Tibial artery (tissue), 4 donors: Measurements from ENCODE around the gene MLLT10.

Experiments used
- DNase-seq, 2 donors: peaks; one replicate each; pipeline ENCODE4 v3.0.0-alpha.2; 2019
- H3K27ac ChIP-seq, 2 donors: fragments of 200-600 bp; sonication (generic) in 1 of 2; 1 replicate in 1 of 2; 2 replicates in 1 of 2; pipeline ENCODE4 v1.5.1; 2018 to 2019; ENCODE audit warnings: mild to moderate bottlenecking in 1 of 2
- H3K27me3 ChIP-seq, 2 donors: fragments of 200-600 bp; sonication (generic) in 1 of 2; one replicate each; pipeline versions ENCODE4 v1.5.1 to v1.6.0; 2016 to 2019
- H3K36me3 ChIP-seq, 3 donors: fragments of 200-600 bp; sonication (generic) in 2 of 3; one replicate each; pipeline ENCODE4 v1.5.1; 2016 to 2019; ENCODE audit warnings: mild to moderate bottlenecking in 2 of 3
- H3K4me1 ChIP-seq, 4 donors: fragments of 200-600 bp; sonication (generic) in 2 of 4; 1 replicate in 3 of 4; 2 replicates in 1 of 4; pipeline ENCODE4 v1.5.1; 2016 to 2019
- H3K4me3 ChIP-seq, 2 donors: fragments of 200-600 bp; sonication (generic) in 1 of 2; 1 replicate in 1 of 2; 2 replicates in 1 of 2; pipeline ENCODE4 v1.5.1; 2018 to 2019; ENCODE audit warnings: mild to moderate bottlenecking in 2 of 2
- H3K9me3 ChIP-seq, 3 donors: fragments of 200-600 bp; sonication (generic) in 1 of 3; one replicate each; pipeline ENCODE4 v1.5.1; 2016 to 2019
- CTCF ChIP-seq, 2 experiments: fragments of 200-600 bp in 1 of 2; fragments of 450-650 bp in 1 of 2; IDR thresholded peaks; one replicate each; pipeline ENCODE4 v1.5.1; 2017 to 2019; ENCODE audit warnings: antibody characterized with exemption in 2 of 2, mild to moderate bottlenecking in 1 of 2, moderate library complexity in 1 of 2
- intact Hi-C: fragments of 100-400 bp; cut with DNase I; formaldehyde crosslinking; loops from one replicate; pipeline ENCODE4 v1.15.0; 2023; ENCODE audit warnings: low total_unique reads

The MLLT10 gene

DNA sequence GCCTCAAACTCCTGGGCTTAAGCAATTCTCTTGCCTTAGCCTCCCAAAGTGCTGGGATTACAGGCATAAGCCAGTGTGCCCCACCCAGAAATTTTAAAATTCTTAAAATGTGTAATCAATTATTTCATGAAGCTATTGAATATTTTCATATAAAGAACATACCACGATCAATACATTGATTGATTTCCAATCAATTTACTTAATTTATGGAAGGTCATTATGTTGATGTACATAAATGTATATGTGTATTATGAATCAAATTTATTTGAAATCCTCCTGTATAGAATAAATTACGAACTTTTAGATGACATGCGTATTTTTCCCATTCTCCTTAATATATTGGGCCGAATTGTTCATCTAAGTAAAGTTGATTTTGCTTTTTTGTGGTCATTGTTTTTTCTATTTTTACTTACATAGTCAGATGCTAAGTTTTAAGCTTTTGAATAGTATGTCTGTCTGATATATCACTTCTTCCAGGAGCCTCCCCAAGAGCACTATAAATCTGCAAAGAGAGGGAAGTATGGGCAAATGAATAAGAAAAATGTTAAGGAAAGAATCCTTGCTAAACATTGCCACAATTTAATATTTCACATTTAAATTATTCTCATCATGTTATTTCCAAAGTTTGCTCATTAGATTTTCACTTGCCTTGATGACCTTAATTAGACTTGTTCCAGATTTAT lies 43.9 kb upstream of the MLLT10 start:
- intact Hi-C loops = loop anchor here (10.0 kb wide), 3 partner anchors 195 to 1505 kb away; partner anchors contain the start of gene DNAJC1
- Histone ChIP-seq H3K36me3 (no peaks in the 10 kb centered on the region), H3K9me3 (no peaks in the 10 kb centered on the region), H3K4me3 (no peak overlapping the region), H3K4me1 (peaks cover 0 to 13% (median 12%) of the 10 kb centered on the region in 4 donors), H3K27ac (no peak overlapping the region), H3K27me3 (peaks cover 0 to 15% of the 10 kb centered on the region in 2 donors)
- DNase-seq = no peak
- no peak for TF ChIP-seq CTCF (IDR thresholded peaks at IDR 0.05)

- Histone ChIP-seq H3K27ac (no peak overlapping the region), H3K4me1 (peaks cover 0 to 17% (median 16%) of the 10 kb centered on the region in 4 donors), H3K36me3 (no peaks in the 10 kb centered on the region), H3K9me3 (no peaks in the 10 kb centered on the region), H3K4me3 (no peak overlapping the region), H3K27me3 (peaks cover 0 to 15% of the 10 kb centered on the region in 2 donors)
- TF ChIP-seq CTCF (IDR thresholded peaks at IDR 0.05) = no peak
- intact Hi-C loops = loop anchor here (10.0 kb wide), 3 partner anchors 196 to 1504 kb away; partner anchors contain the start of gene DNAJC1
- no peak for DNase-seq
Observed at GRCh38 chr10:21490711-21491105, 43.3 kb upstream of the MLLT10 start.

- intact Hi-C loops = loop anchor here (10.0 kb wide), 3 partner anchors 198 to 1502 kb away; partner anchors contain the start of gene DNAJC1
- H3K27me3 ChIP-seq = peaks cover 0 to 18% of the 10 kb centered on the region in 2 donors
- peaks cover 0 to 33% (median 30%) of the 10 kb centered on the region in 4 donors for H3K4me1 ChIP-seq
- H3K4me3 ChIP-seq = no peak overlapping the region
- no peak overlapping the region for H3K27ac ChIP-seq
- no peaks in the 10 kb centered on the region for H3K36me3 ChIP-seq
- TF ChIP-seq CTCF (IDR thresholded peaks at IDR 0.05) = no peak
- no peaks in the 10 kb centered on the region for H3K9me3 ChIP-seq
- no peak for DNase-seq
Observed at GRCh38 chr10:21492421-21492820, 41.6 kb upstream of the MLLT10 start.

- DNase-seq = no peak
- intact Hi-C loops = loop anchor here (10.0 kb wide), 3 partner anchors 199 to 1501 kb away; partner anchors contain the start of gene DNAJC1
- no peaks in the 10 kb centered on the region for H3K36me3 ChIP-seq
- H3K27ac ChIP-seq = no peak overlapping the region
- H3K4me3 ChIP-seq = peak overlapping the region; percentile 55 to 66
- H3K4me1 ChIP-seq = peaks cover 0 to 36% (median 31%) of the 10 kb centered on the region in 4 donors
- no peak for TF ChIP-seq CTCF (IDR thresholded peaks at IDR 0.05)
- no peaks in the 10 kb centered on the region for H3K9me3 ChIP-seq
- peaks cover 0 to 18% of the 10 kb centered on the region in 2 donors for H3K27me3 ChIP-seq
Observed at GRCh38 chr10:21493784-21494183, 40.2 kb upstream of the MLLT10 start.

DNA sequence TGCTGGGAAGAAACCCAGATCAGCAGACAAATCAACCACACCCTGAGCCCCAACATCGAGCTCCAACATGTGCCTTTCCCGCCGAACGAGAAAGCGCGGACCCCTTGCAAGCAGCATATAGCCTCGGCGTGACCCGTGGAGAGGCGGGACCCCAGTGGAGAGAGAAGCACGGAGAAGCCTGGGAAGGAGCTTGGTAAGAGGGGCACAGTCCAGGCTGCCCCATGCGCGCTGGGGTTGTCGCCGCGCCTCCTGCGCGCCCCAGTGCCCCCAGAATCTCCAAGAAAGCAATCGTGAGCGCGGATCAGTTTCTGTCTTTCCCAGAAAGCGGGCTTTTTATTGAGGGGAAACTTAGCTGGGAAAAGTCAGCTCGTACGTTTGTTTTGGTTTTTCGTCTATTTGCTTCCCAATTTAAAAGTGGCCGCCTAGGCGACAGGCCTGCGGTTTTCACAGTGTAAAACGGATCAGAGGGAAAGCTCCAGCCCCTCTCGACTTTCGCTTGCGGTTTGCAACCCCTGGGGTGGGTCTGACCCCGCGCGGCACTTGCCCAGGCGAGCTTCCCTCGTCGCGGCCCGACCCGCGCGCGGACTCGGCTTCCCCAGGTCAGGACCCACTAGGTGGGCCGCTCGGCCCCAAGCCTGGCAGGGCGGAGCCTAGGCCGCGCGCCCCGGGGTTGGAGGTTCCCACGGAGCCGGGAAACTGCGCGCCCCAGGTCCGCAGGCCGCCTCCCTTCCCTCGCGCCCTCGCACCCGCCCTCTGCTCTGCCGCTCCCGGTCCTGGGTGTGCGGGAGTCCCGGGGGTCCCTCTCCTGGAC lies 39.6 kb upstream of the MLLT10 start:
- peak overlapping the region; percentile 5 to 23 for H3K27ac ChIP-seq
- peak overlapping the region; percentile 55 to 66 for H3K4me3 ChIP-seq
- DNase-seq = peak in 1 of 2 donors; percentile 65

More for the DNA sequence above, 39.6 kb upstream of the MLLT10 start:
- Histone ChIP-seq H3K36me3 (no peaks in the 10 kb centered on the region), H3K4me1 (peaks cover 0 to 36% (median 31%) of the 10 kb centered on the region in 4 donors), H3K27me3 (peaks cover 0 to 25% of the 10 kb centered on the region in 2 donors), H3K9me3 (no peaks in the 10 kb centered on the region)
- intact Hi-C loops = loop anchor here (10.0 kb wide), 3 partner anchors 200 to 1500 kb away; partner anchors contain the start of gene DNAJC1
- no peak for TF ChIP-seq CTCF (IDR thresholded peaks at IDR 0.05)
